Cardiac fibroblast (primary cell): ENCODE results near the gene LGR4.
A peak's percentile ranks its signal among the peaks of the same experiment; 100 is the strongest.

ENCODE experiments used
- DNase-seq, 2 donors: peaks; one replicate each; pipeline versions ENCODE4 v3.0.0 to v3.0.0-alpha.2; 2010; ENCODE audit warnings: low read depth in 2 of 2
- H3K4me3 ChIP-seq, 2 donors: replicated peaks in 1 of 2; 1 replicate in 1 of 2; 2 replicates in 1 of 2; pipeline ENCODE4 v1.5.1; 2011; ENCODE audit warnings: low read depth in 2 of 2, low read length in 2 of 2, mild to moderate bottlenecking in 2 of 2, moderate library complexity in 1 of 2
- CTCF ChIP-seq: IDR thresholded peaks from one replicate; pipeline ENCODE4 v1.5.1; 2011; ENCODE audit warnings: low read depth, mild to moderate bottlenecking, low read length, inconsistent platforms

The LGR4 gene

GRCh38 chr11:27401280-27401832 lies 71.2 kb downstream of the LGR4 start:
- no peak overlapping the region for H3K4me3 ChIP-seq
- no peak for TF ChIP-seq CTCF
- DNase-seq: no peak

GRCh38 chr11:27398400-27398770 lies 74.2 kb downstream of the LGR4 start:
- no peak overlapping the region for H3K4me3 ChIP-seq
- no peak for DNase-seq
- no peak for TF ChIP-seq CTCF

DNA sequence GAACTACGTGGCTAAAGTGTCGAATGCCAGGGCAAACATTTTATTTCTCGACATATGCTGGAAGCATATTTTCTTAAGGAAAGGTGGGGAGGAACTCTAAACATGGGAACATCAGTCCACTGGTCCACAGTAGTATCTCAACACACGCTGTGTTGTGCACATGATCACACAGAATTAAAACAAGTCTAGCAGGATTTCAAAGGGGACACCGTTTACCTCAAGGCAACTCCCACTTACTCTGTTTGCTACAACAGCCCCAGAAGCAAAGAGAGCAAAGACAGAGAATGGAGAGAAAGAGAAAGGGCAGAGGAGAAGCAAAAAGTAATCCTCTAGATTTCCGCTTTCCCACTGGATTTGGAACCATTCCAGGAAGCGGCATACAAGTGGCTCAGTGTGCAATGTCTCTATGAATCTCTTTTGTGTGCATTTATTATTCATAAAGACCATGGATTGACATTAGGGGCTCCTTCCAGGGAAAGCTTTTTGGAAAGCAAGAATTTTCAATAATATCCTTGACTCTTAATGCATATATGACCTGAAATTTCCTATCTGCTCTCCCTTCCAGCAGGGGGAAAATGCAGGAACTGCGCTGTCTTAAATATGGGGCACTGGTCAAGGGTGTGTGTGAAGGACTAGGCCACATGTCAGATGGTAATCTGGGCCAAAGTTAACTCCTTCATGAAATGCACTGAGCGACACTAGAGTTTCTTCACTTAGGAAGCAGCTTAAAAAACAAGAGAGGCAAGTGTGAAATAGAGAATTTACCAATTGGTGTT lies 74.8 kb downstream of the LGR4 start:
- H3K4me3 ChIP-seq: no peak overlapping the region
- DNase-seq: no peak
- TF ChIP-seq CTCF: no peak

DNA sequence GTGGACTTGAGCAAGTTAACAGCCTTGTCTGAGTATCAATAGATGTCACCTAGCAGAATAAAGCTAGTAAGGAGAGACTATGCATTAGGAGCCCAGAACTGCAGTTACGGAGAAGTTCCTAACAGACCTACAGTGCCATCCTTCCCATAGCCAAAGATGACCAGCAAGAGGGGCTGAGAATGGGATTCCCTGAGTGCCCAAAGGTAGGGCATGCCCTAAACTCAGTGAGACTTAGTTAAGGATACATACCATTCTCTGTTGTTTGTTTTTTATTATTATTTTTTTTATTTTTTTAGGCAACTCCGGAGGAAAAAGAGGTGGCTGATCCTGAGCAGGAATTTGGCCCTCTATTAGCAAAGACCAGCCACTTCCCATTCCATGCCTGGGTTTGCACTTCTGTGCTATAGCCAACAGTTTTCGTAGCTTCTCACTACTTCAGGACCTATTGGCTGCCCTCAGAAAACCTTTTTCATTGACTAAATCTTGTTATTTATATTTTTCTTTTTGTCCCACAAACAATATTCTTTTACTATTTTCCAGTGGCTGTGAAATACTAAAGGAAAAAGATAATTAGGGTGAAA lies 76.2 kb downstream of the LGR4 start:
- DNase-seq: no peak
- H3K4me3 ChIP-seq: no peak overlapping the region
- TF ChIP-seq CTCF: no peak

DNA sequence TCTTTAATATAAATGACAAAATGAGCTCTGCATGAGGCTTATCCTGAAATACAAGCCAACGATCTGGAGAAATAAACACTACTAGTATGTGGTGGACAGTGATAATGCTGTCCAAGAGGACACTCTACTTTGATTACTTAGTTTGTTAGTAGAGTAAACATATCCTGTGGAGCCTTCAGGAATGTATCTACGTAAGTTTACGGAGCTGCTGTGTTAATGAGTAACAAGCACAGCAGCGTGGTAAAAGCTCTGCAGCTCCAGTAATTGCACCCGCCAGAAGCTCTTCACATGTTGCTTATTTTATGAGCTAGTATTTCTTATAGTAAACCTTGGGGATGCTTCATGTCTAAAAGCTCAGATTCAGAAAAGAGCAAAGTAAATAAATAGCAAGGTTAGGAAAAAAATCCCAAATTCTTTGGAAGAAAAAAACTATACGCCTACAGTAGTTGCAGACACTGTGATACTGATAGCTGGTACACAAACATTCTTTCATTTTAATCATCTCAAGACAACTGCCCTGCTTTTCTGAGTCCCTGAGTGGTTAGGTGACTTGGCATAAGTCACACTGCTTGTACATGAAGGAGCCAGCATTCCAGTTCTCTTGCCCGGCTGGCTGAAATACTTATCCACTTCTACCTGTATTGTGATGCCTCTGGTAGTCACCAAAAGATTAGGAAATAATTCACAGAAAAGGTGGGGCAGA lies 76.9 kb downstream of the LGR4 start:
- H3K4me3 ChIP-seq: no peak overlapping the region
- TF ChIP-seq CTCF: no peak
- peak in 1 of 2 donors; percentile 71 for DNase-seq

DNA sequence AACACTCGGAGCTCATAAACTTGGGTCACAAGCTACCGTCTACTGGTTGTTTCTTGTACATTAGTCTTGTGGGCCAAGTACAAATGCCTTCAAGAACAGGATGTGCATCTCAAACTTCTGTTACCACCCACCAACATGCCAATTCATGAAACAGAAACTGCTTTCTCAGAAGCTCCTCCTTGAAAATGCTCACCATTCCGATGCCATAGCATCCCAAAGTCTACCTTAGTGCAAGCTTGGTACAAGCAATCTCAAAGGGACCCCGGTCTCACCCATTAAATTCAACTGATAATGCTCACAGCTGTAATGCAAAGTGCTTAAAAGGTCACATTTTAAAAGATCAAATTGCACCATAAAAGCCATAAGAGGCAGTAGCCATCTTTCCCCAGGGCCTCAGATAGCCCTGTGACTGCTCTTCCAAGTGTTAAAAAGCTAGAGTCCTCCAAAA lies 77.8 kb downstream of the LGR4 start:
- peak in 1 of 2 donors; percentile 51 for DNase-seq
- TF ChIP-seq CTCF: no peak
- no peak overlapping the region for H3K4me3 ChIP-seq
